ENCODE data around the gene CCDC158. TPM values are rescaled to one million over a fixed set of nuclear protein-coding genes. Genes with fewer than 3 reads are reported as not detected.

Gene CCDC158
- polyA plus RNA-seq, 3 donors, result not detected

GRCh38 chr4:76301068-76301774, 119.7 kb downstream of the CCDC158 start:
- no peak for TF ChIP-seq CTCF (IDR thresholded peaks at IDR 0.05)
- Histone ChIP-seq H2AFZ (ENCODE audit: insufficient read depth, low read depth, low read length, poor library complexity, severe bottlenecking) (no peak overlapping the region), H4K20me1 (ENCODE audit: insufficient read depth, low read length) (no peaks in the 10 kb centered on the region), H3K27ac (ENCODE audit: low read depth in 1 of 2, low read length in 2 of 2) (peak overlapping the region in 1 of 2 donors; percentile 43), H3K27me3 (ENCODE audit: control insufficient read depth in 2 of 2, insufficient read depth in 2 of 2, low read length in 2 of 2) (no peaks in the 10 kb centered on the region), H3K79me2 (ENCODE audit: insufficient read depth, low read length) (no peaks in the 10 kb centered on the region), H3K9ac (ENCODE audit: insufficient read depth, low read length, poor library complexity, severe bottlenecking) (no peak overlapping the region), H3K4me1 (ENCODE audit: control insufficient read depth in 1 of 2, insufficient read depth in 2 of 2, low read length in 2 of 2) (peaks cover 62 to 70% of the 10 kb centered on the region in 2 donors), H3K4me2 (replicated peaks; ENCODE audit: extremely low read depth, low read length, poor library complexity, severe bottlenecking) (no peak overlapping the region), H3K9me3 (replicated peaks in 1 of 2; ENCODE audit: control insufficient read depth in 1 of 2, insufficient read depth in 1 of 2, low read length in 2 of 2) (peaks cover 3 to 5% of the 10 kb centered on the region in 2 donors), H3K36me3 (replicated peaks in 1 of 2; ENCODE audit: control insufficient read depth in 1 of 2, insufficient read depth in 2 of 2, low read length in 2 of 2) (no peaks in the 10 kb centered on the region), H3K4me3 (replicated peaks in 1 of 3; ENCODE audit: low read depth in 2 of 3, low read length in 3 of 3) (no peak overlapping the region)
- WGBS (ENCODE audit: insufficient coverage), result no CpG with 5 or more reads among the region's 4 CpGs
- no peaks in the 10 kb centered on the region for H3K27me3 Mint-ChIP-seq (ENCODE audit: low read depth in 3 of 3)
- peak; percentile 22 to 60 (median 57) for DNase-seq
- H3K9me3 Mint-ChIP-seq, result peaks cover 0 to 20% (median 7%) of the 10 kb centered on the region in 7 donors
- H3K27ac Mint-ChIP-seq, result peak overlapping the region; percentile 37 to 91 (median 74)
- peaks cover 0 to 4% of the 10 kb centered on the region in 2 donors for H3K36me3 Mint-ChIP-seq
- peaks cover 65% of the 10 kb centered on the region for H3K4me1 Mint-ChIP-seq
- peak overlapping the region in 1 of 2 donors; percentile 39 for H3K4me3 Mint-ChIP-seq
- intact Hi-C loops (cut with micrococcal nuclease), result loop anchor here in 1 of 2 donors (10.0 kb wide), 1 partner anchor 86 kb away; the partner anchor contains the start of gene SCARB2

GRCh38 chr4:76300012-76300411, 120.9 kb downstream of the CCDC158 start:
- 9% methylated on average over 4 of the region's 4 CpGs for WGBS (ENCODE audit: insufficient coverage)
- no peak for TF ChIP-seq CTCF (IDR thresholded peaks at IDR 0.05)
- Mint-ChIP-seq H3K9me3 (peaks cover 0 to 20% (median 7%) of the 10 kb centered on the region in 7 donors), H3K4me1 (peaks cover 65% of the 10 kb centered on the region), H3K4me3 (peak overlapping the region in 1 of 2 donors; percentile 58), H3K27ac (peak overlapping the region; percentile 55 to 89 (median 83)), H3K27me3 (ENCODE audit: low read depth in 3 of 3) (no peaks in the 10 kb centered on the region), H3K36me3 (peaks cover 0 to 4% of the 10 kb centered on the region in 2 donors)
- H3K4me1 ChIP-seq (ENCODE audit: control insufficient read depth in 1 of 2, insufficient read depth in 2 of 2, low read length in 2 of 2), result peaks cover 58 to 62% of the 10 kb centered on the region in 2 donors
- H4K20me1 ChIP-seq (ENCODE audit: insufficient read depth, low read length), result no peaks in the 10 kb centered on the region
- intact Hi-C loops (cut with micrococcal nuclease), result loop anchor here in 1 of 2 donors (10.0 kb wide), 1 partner anchor 85 kb away; the partner anchor contains the start of gene SCARB2
- H3K79me2 ChIP-seq (ENCODE audit: insufficient read depth, low read length), result no peaks in the 10 kb centered on the region
- no peak overlapping the region for H3K9ac ChIP-seq (ENCODE audit: insufficient read depth, low read length, poor library complexity, severe bottlenecking)
- no peaks in the 10 kb centered on the region for H3K27me3 ChIP-seq (ENCODE audit: control insufficient read depth in 2 of 2, insufficient read depth in 2 of 2, low read length in 2 of 2)
- H3K4me3 ChIP-seq (replicated peaks in 1 of 3; ENCODE audit: low read depth in 2 of 3, low read length in 3 of 3), result peak overlapping the region in 1 of 3 experiments; percentile 3
- H3K36me3 ChIP-seq (replicated peaks in 1 of 2; ENCODE audit: control insufficient read depth in 1 of 2, insufficient read depth in 2 of 2, low read length in 2 of 2), result no peaks in the 10 kb centered on the region
- H3K4me2 ChIP-seq (replicated peaks; ENCODE audit: extremely low read depth, low read length, poor library complexity, severe bottlenecking), result peak overlapping the region; percentile 24
- DNase-seq, result peak; percentile 27 to 55 (median 48)
- H3K27ac ChIP-seq (ENCODE audit: low read depth in 1 of 2, low read length in 2 of 2), result peak overlapping the region; percentile 43 to 44
- H3K9me3 ChIP-seq (replicated peaks in 1 of 2; ENCODE audit: control insufficient read depth in 1 of 2, insufficient read depth in 1 of 2, low read length in 2 of 2), result peaks cover 3 to 5% of the 10 kb centered on the region in 2 donors
- peak overlapping the region; percentile 19 for H2AFZ ChIP-seq (ENCODE audit: insufficient read depth, low read depth, low read length, poor library complexity, severe bottlenecking)
